Hepatocyte (in vitro differentiated cells): ENCODE data around the gene MATN4.

ENCODE experiments used
- CTCF ChIP-seq: fragments of 200-600 bp; sonication (generic); IDR thresholded peaks from 2 replicates; pipeline ENCODE4 v1.5.1; 2016; ENCODE audit warnings: antibody characterized with exemption, mild to moderate bottlenecking; ENCODE audit not compliant: poor library complexity
- EZH2 ChIP-seq: fragments of 200-600 bp; sonication (generic); IDR thresholded peaks from 2 replicates; pipeline ENCODE4 v1.6.1; 2016; ENCODE audit warnings: antibody characterized with exemption, mild to moderate bottlenecking, borderline replicate concordance

DNA sequence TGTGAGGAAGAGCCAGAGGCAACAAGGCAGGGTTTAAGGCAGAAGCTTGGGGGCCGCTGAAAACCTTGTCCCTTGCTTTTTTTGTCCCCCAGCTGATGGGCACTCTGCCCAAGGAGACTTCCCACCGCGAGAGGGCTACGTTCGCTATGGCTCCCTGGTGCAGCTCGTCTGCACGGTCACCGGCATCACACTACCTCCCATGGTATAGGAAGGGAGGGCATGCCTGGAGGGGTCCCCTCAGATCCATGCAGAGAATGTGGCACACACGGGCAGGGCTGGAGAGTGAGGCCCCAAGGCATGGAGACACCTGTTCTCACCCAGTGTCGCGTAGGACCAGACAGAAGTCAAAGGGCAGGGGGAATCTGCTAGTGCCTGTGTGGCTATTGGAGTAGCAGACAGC lies 5.8 kb upstream of the MATN4 start:
- no peak for TF ChIP-seq CTCF
- no peak for TF ChIP-seq EZH2
